Kidney (tissue), 14 donors: ENCODE results near the gene CCDC170. TPM values are rescaled to one million over a fixed set of nuclear protein-coding genes. Genes with fewer than 3 reads are reported as not detected.

ENCODE experiments used
- DNase-seq, 5 donors: peaks; one replicate each; pipeline ENCODE4 v3.0.0-alpha.2; 2013 to 2020
- FAIRE-seq: peaks from 2 replicates; lab custom pipeline; 2012; peaks lifted over from hg19 to GRCh38; lab: Jason Lieb, UNC
- H3K27ac ChIP-seq, 2 donors: one replicate each; pipeline ENCODE4 v1.7.0; 2013; ENCODE audit warnings: low read depth in 2 of 2, low read length in 2 of 2, inconsistent platforms in 1 of 2
- H3K27me3 ChIP-seq: one replicate; pipeline ENCODE4 v1.7.1; 2013; ENCODE audit warnings: low read length, inconsistent platforms; ENCODE audit not compliant: control insufficient read depth, insufficient read depth
- H3K36me3 ChIP-seq, 3 donors: one replicate each; pipeline versions ENCODE4 v1.7.0 to v1.7.1; 2013; ENCODE audit warnings: low read length in 3 of 3, control low read depth in 1 of 3, inconsistent platforms in 1 of 3; ENCODE audit not compliant: insufficient read depth in 3 of 3, control insufficient read depth in 2 of 3
- H3K4me1 ChIP-seq, 3 donors: one replicate each; pipeline versions ENCODE4 v1.7.0 to v1.7.1; 2013; ENCODE audit warnings: low read length in 3 of 3, inconsistent platforms in 1 of 3, low read depth in 1 of 3; ENCODE audit not compliant: control insufficient read depth in 2 of 3, insufficient read depth in 2 of 3
- H3K4me3 ChIP-seq, 3 donors: one replicate each; pipeline versions ENCODE4 v1.7.0 to v1.8.1; 2013; ENCODE audit warnings: low read length in 3 of 3, control low read depth in 1 of 3, inconsistent platforms in 1 of 3
- H3K9ac ChIP-seq, 3 donors: one replicate each; pipeline versions ENCODE4 v1.7.0 to v1.7.1; 2013; ENCODE audit warnings: low read length in 3 of 3, control low read depth in 1 of 3, inconsistent platforms in 1 of 3
- H3K9me3 ChIP-seq, 3 donors: one replicate each; pipeline versions ENCODE4 v1.7.0 to v1.7.1; 2013; ENCODE audit warnings: low read length in 3 of 3, control low read depth in 1 of 3, inconsistent platforms in 1 of 3; ENCODE audit not compliant: control insufficient read depth in 2 of 3, insufficient read depth in 1 of 3
- CTCF ChIP-seq: IDR thresholded peaks from 3 replicates; pipeline ENCODE4 v1.5.1; 2012; ENCODE audit warnings: mild to moderate bottlenecking, moderate library complexity, borderline replicate concordance; ENCODE audit not compliant: insufficient read depth; ENCODE audit errors: extremely low read depth
- intact Hi-C: fragments of 100-400 bp; cut with DNase I; formaldehyde crosslinking; loops from one replicate; pipeline ENCODE4 v1.11.1; 2022
- polyA plus RNA-seq: library from polyadenylated mRNA; stranded (reverse); fragments of 350-450 nt; fragmentation: Illumina TruSeq; extraction: RNeasy Lipid Tissue Mini Kit (QIAGEN cat#74804); gene quantifications from one replicate; pipeline ENCODE4 v1.2.3, GENCODE V29; 2014; ENCODE audit warnings: low read depth, low replicate concordance; ENCODE audit not compliant: insufficient read depth
- total RNA-seq: library from RNA; stranded (reverse); fragmentation: NEBNext Ultra II Directional; extraction: Animal tissue kit (Norgen Biotek cat#: 25700); gene quantifications from one replicate; pipeline ENCODE4 v1.2.1, GENCODE V29; 2021
- donor health status: control.
- donor health status: control.
- donor health status: control.
- donor health status: control.
- donor health status: control.
- donor health status: DM: yes; HTN: yes; CAD: no.
- donor health status: Normal renal cell carcinoma (clear cell type).

The CCDC170 gene
- total and polyA plus RNA-seq, 2 donors from 2014 or later: 0.34 to 2.1 TPM

DNA sequence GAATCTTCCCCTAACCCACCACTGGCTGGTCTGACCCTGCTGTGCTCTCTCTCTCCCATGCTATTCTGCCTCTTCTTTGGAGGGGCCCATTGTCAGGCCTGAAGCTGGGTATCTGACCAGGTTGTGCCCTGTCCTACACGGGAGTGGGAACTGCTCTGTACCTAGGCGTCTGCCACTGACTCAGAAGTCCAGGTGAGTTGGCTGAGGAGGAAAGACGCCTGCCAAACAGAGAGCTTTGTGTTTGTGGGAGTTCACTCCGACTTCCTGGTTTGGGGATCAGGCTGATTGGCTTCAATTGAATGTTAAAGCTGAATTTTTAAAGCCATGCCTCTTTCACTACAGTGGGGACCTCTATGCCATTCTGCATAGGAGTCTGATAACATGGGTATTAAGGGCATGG lies 136.0 kb downstream of the CCDC170 start:
- Histone ChIP-seq H3K4me3 (no peak overlapping the region), H3K27me3 (no peaks in the 10 kb centered on the region), H3K4me1 (no peaks in the 10 kb centered on the region), H3K36me3 (no peaks in the 10 kb centered on the region), H3K9ac (no peak overlapping the region), H3K9me3 (no peaks in the 10 kb centered on the region), H3K27ac (no peak overlapping the region)
- FAIRE-seq: no peak
- intact Hi-C loops: no loop called here
- TF ChIP-seq CTCF: no peak
- DNase-seq: no peak

- DNase-seq (no peak), FAIRE-seq (no peak)
- Histone ChIP-seq H3K9ac (no peak overlapping the region), H3K36me3 (no peaks in the 10 kb centered on the region), H3K4me3 (no peak overlapping the region), H3K9me3 (no peaks in the 10 kb centered on the region), H3K4me1 (no peaks in the 10 kb centered on the region), H3K27me3 (no peaks in the 10 kb centered on the region), H3K27ac (no peak overlapping the region)
- intact Hi-C loops: no loop called here
- TF ChIP-seq CTCF: no peak
Observed at GRCh38 chr6:151630387-151630786, 136.6 kb downstream of the CCDC170 start.

DNA sequence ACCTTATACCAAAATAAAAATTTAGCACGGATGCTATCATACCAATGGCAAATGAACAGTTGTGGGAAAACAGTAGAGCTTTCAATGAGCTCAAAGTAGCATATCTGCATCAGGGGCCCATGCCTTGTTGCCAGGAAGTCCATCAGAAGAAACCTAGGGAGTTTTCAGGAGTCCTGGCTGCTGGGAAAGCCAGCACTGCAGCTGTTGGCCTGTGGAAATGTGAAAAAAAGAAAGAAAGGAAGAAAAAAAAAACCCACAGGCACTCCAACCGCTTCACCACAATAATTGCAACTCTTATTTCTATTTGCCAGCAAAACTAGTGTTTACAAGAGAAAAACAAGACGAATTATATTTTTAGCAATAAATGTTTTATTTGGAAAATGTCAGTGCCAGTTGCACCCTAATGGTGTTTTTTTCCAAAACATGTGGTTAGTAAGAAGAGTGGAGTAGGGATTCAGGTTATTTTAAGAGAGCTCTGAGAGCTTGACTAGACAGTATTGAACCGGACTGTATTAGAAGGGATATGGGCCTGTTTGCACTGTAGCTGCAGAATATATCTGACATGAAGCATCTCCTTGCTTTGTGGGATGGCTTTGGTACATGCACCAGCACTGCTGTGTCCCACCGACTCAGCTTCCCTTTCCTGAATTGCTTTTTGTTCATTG lies 137.3 kb downstream of the CCDC170 start:
- FAIRE-seq (no peak), DNase-seq (no peak)
- intact Hi-C loops: no loop called here
- H3K27me3 ChIP-seq: no peaks in the 10 kb centered on the region
- H3K9ac ChIP-seq: no peak overlapping the region
- TF ChIP-seq CTCF: no peak
- H3K27ac ChIP-seq: no peak overlapping the region
- H3K4me1 ChIP-seq: no peaks in the 10 kb centered on the region
- H3K4me3 ChIP-seq: no peak overlapping the region
- no peaks in the 10 kb centered on the region for H3K36me3 ChIP-seq
- H3K9me3 ChIP-seq: no peaks in the 10 kb centered on the region
